Measurements from ENCODE around the gene HMGXB4.

Gene HMGXB4

DNA sequence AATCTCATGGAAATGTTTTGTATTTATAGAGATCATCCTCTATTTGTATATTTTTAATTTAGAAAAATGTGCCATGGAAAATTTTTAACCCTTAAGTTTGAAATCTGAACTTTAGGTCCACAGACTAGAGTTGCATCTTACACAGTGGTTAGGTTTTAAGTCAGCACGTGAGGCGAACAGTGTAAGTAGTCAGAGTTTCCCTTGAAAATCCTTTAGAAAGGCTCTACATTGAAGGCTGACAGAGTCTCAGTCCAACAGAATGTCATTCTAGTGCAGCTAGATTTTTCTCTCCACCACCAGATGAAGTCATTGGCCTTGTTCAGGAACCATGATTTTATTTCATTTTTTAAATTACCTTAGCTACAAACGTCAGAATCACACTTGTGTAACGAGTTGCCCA lies 18.7 kb downstream of the HMGXB4 start:
- no peak overlapping the region for H3K27ac ChIP-seq (ENCODE audit: low read depth, low read length)
- no peak overlapping the region for H3K4me3 ChIP-seq (ENCODE audit: insufficient read depth, low read length, poor library complexity, severe bottlenecking)
- H3K9ac ChIP-seq (ENCODE audit: low read length) = no peak overlapping the region
- no peaks in the 10 kb centered on the region for H3F3A ChIP-seq (ENCODE audit: insufficient read depth)
- H2AFZ ChIP-seq (ENCODE audit: low read depth, low read length, severe bottlenecking) = no peak overlapping the region
- no peaks in the 10 kb centered on the region for H3K9me2 ChIP-seq (replicated peaks; ENCODE audit: insufficient read depth, low read length)
- no peaks in the 10 kb centered on the region for H3K9me3 ChIP-seq (ENCODE audit: insufficient read depth, low read length)
- H3K4me2 ChIP-seq (ENCODE audit: low read depth, low read length, poor library complexity, severe bottlenecking) = no peak overlapping the region
- H3K27me3 ChIP-seq (ENCODE audit: low read length) = no peaks in the 10 kb centered on the region
- H3K79me2 ChIP-seq (ENCODE audit: insufficient read depth, low read length) = peaks cover 63% of the 10 kb centered on the region
- H3K36me3 ChIP-seq (ENCODE audit: low read length) = peaks cover 14% of the 10 kb centered on the region; the same call in 1 of the 2 replicates
- no peaks in the 10 kb centered on the region for H4K20me1 ChIP-seq (ENCODE audit: low read depth, low read length)
- no peak for TF ChIP-seq EZH2phosphoT487 (conservative IDR thresholded peaks at IDR 0.05; ENCODE audit: low read length)
- TF ChIP-seq, protein P1, sequence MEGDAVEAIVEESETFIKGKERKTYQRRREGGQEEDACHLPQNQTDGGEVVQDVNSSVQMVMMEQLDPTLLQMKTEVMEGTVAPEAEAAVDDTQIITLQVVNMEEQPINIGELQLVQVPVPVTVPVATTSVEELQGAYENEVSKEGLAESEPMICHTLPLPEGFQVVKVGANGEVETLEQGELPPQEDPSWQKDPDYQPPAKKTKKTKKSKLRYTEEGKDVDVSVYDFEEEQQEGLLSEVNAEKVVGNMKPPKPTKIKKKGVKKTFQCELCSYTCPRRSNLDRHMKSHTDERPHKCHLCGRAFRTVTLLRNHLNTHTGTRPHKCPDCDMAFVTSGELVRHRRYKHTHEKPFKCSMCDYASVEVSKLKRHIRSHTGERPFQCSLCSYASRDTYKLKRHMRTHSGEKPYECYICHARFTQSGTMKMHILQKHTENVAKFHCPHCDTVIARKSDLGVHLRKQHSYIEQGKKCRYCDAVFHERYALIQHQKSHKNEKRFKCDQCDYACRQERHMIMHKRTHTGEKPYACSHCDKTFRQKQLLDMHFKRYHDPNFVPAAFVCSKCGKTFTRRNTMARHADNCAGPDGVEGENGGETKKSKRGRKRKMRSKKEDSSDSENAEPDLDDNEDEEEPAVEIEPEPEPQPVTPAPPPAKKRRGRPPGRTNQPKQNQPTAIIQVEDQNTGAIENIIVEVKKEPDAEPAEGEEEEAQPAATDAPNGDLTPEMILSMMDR (IDR thresholded peaks at IDR 0.05; ENCODE audit: insufficient read depth, low read length, poor library complexity, severe bottlenecking) = no peak

GRCh38 chr22:35288116-35288515 lies 30.8 kb downstream of the HMGXB4 start:
- Histone ChIP-seq H3K9me2 (replicated peaks; ENCODE audit: insufficient read depth, low read length) (no peaks in the 10 kb centered on the region), H3K4me3 (ENCODE audit: insufficient read depth, low read length, poor library complexity, severe bottlenecking) (no peak overlapping the region), H3F3A (ENCODE audit: insufficient read depth) (no peaks in the 10 kb centered on the region), H4K20me1 (ENCODE audit: low read depth, low read length) (no peaks in the 10 kb centered on the region), H2AFZ (ENCODE audit: low read depth, low read length, severe bottlenecking) (no peak overlapping the region), H3K9me3 (ENCODE audit: insufficient read depth, low read length) (no peaks in the 10 kb centered on the region), H3K27ac (ENCODE audit: low read depth, low read length) (no peak overlapping the region), H3K4me2 (ENCODE audit: low read depth, low read length, poor library complexity, severe bottlenecking) (no peak overlapping the region), H3K79me2 (ENCODE audit: insufficient read depth, low read length) (no peaks in the 10 kb centered on the region), H3K27me3 (ENCODE audit: low read length) (no peaks in the 10 kb centered on the region), H3K9ac (ENCODE audit: low read length) (no peak overlapping the region), H3K36me3 (ENCODE audit: low read length) (peaks cover 50% of the 10 kb centered on the region; the same call in 1 of the 2 replicates)
- no peak for TF ChIP-seq EZH2phosphoT487 (conservative IDR thresholded peaks at IDR 0.05; ENCODE audit: low read length)
- TF ChIP-seq, protein P1 (IDR thresholded peaks at IDR 0.05; ENCODE audit: insufficient read depth, low read length, poor library complexity, severe bottlenecking) = no peak

DNA sequence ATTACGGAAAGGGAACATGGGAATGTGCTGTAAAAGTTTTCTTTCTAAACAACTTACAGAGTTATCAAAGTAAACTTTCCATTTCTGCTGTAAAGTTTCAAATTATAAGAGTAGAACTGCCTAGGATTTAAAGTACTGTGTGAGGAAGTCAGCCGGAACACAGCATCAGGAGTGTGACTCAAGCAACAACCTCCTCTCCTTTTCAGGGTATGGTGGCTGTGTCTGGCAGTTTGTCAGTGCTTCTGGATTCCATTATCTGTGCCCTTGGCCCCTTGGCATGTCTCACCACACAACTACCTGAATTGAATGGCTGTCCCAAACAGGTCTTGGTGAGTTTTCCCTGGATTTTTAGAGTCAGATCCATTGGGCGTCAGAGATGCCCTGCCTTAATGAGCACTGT lies 35.5 kb downstream of the HMGXB4 start:
- no peaks in the 10 kb centered on the region for H3K9me3 ChIP-seq (ENCODE audit: insufficient read depth, low read length)
- no peak overlapping the region for H3K9ac ChIP-seq (ENCODE audit: low read length)
- H3K9me2 ChIP-seq (replicated peaks; ENCODE audit: insufficient read depth, low read length) = no peaks in the 10 kb centered on the region
- H2AFZ ChIP-seq (ENCODE audit: low read depth, low read length, severe bottlenecking) = no peak overlapping the region
- no peaks in the 10 kb centered on the region for H3K27me3 ChIP-seq (ENCODE audit: low read length)
- H3K4me2 ChIP-seq (ENCODE audit: low read depth, low read length, poor library complexity, severe bottlenecking) = no peak overlapping the region
- peaks cover 49% of the 10 kb centered on the region; the same call in 1 of the 2 replicates for H3K36me3 ChIP-seq (ENCODE audit: low read length)
- H3K27ac ChIP-seq (ENCODE audit: low read depth, low read length) = no peak overlapping the region
- H4K20me1 ChIP-seq (ENCODE audit: low read depth, low read length) = no peaks in the 10 kb centered on the region
- TF ChIP-seq EZH2phosphoT487 (conservative IDR thresholded peaks at IDR 0.05; ENCODE audit: low read length) = no peak
- TF ChIP-seq, protein P1 (IDR thresholded peaks at IDR 0.05; ENCODE audit: insufficient read depth, low read length, poor library complexity, severe bottlenecking) = no peak
- H3K4me3 ChIP-seq (ENCODE audit: insufficient read depth, low read length, poor library complexity, severe bottlenecking) = no peak overlapping the region
- H3F3A ChIP-seq (ENCODE audit: insufficient read depth) = peaks cover 14% of the 10 kb centered on the region; the same call in 1 of the 2 replicates
- no peaks in the 10 kb centered on the region for H3K79me2 ChIP-seq (ENCODE audit: insufficient read depth, low read length)
